ENCODE data around the gene ANAPC2.
"Not testable (repeated sequence)": the region's sequence is repeated elsewhere in the genome, so short reads cannot be mapped to it uniquely, and the experiment has no call there.

The ANAPC2 gene

GRCh38 chr9:137138722-137139467 is 49.5 kb downstream of the ANAPC2 start, which contains the start of gene GRIN1:
GRIN1 (plus strand) TSS chr9:137139154; CDS start chr9:137139487, 333 bp downstream.
- H3K9me3 ChIP-seq (ENCODE audit: severe bottlenecking), result no peaks in the 10 kb centered on the region
- no peaks in the 10 kb centered on the region for H3K36me3 ChIP-seq
- no peak for TF ChIP-seq CTCF (IDR thresholded peaks at IDR 0.05; ENCODE audit: low read depth, low read length)
- H3K27ac ChIP-seq, result no peak within 1 kb of the TSS
- H3K4me3 ChIP-seq (ENCODE audit: low read depth, low read length), result peak within 1 kb of the TSS; percentile 52
- DNase-seq, result no peak
- H3K27me3 ChIP-seq (ENCODE audit: insufficient read depth, low read depth, severe bottlenecking), result peaks cover 12% of the 10 kb centered on the region

- Histone ChIP-seq H3K27me3 (ENCODE audit: insufficient read depth, low read depth, severe bottlenecking) (peaks cover 12% of the 10 kb centered on the region), H3K27ac (no peak overlapping the region), H3K9me3 (ENCODE audit: severe bottlenecking) (no peaks in the 10 kb centered on the region), H3K36me3 (no peaks in the 10 kb centered on the region), H3K4me3 (ENCODE audit: low read depth, low read length) (peak overlapping the region; percentile 52)
- DNase-seq, result peak; percentile 70
- TF ChIP-seq CTCF (IDR thresholded peaks at IDR 0.05; ENCODE audit: low read depth, low read length), result no peak
Measured at GRCh38 chr9:137138058-137138721, 50.2 kb downstream of the ANAPC2 start.

- no peak for TF ChIP-seq CTCF (IDR thresholded peaks at IDR 0.05; ENCODE audit: low read depth, low read length)
- Histone ChIP-seq H3K27me3 (ENCODE audit: insufficient read depth, low read depth, severe bottlenecking) (peaks cover 12% of the 10 kb centered on the region), H3K4me3 (ENCODE audit: low read depth, low read length) (no peak overlapping the region), H3K36me3 (no peaks in the 10 kb centered on the region), H3K27ac (no peak overlapping the region; the same call in 1 of the 2 replicates), H3K9me3 (ENCODE audit: severe bottlenecking) (no peaks in the 10 kb centered on the region)
- DNase-seq, result peak; percentile 73
Measured at GRCh38 chr9:137136881-137137607, 51.3 kb downstream of the ANAPC2 start.

- TF ChIP-seq CTCF (IDR thresholded peaks at IDR 0.05; ENCODE audit: low read depth, low read length), result no peak
- DNase-seq, result no peak
- Histone ChIP-seq H3K27ac (no peak overlapping the region), H3K9me3 (ENCODE audit: severe bottlenecking) (no peaks in the 10 kb centered on the region), H3K27me3 (ENCODE audit: insufficient read depth, low read depth, severe bottlenecking) (peaks cover 12% of the 10 kb centered on the region), H3K36me3 (no peaks in the 10 kb centered on the region), H3K4me3 (ENCODE audit: low read depth, low read length) (no peak overlapping the region)
Measured at GRCh38 chr9:137136261-137136880, 52.0 kb downstream of the ANAPC2 start.

- not testable (repeated sequence) for DNase-seq; H3K36me3 ChIP-seq; H3K27ac ChIP-seq; H3K9me3 ChIP-seq (ENCODE audit: severe bottlenecking); H3K4me3 ChIP-seq (ENCODE audit: low read depth, low read length)
- H3K27me3 ChIP-seq (ENCODE audit: insufficient read depth, low read depth, severe bottlenecking), result peaks cover 12% of the 10 kb centered on the region
Measured at GRCh38 chr9:137135154-137135553, 53.2 kb downstream of the ANAPC2 start.
